Fibroblast of lung (primary cell): ENCODE data around the gene SERTAD2. TPM values are rescaled to one million over a fixed set of nuclear protein-coding genes. Genes with fewer than 3 reads are reported as not detected.

Experiments
- DNase-seq, 2 donors: peaks; one replicate each; pipeline versions ENCODE4 v3.0.0 to v3.0.0-alpha.2; 2010; ENCODE audit warnings: low read depth in 2 of 2
- H2AFZ ChIP-seq: 2 replicates; pipeline ENCODE4 v1.5.1; 2012; ENCODE audit warnings: low read length, control low read depth, inconsistent platforms
- H3K27ac ChIP-seq: 2 replicates; pipeline ENCODE4 v1.5.1; 2011; ENCODE audit warnings: low read length, control low read depth; ENCODE audit not compliant: insufficient read depth
- H3K27me3 ChIP-seq: 2 replicates; pipeline ENCODE4 v1.5.1; 2011; ENCODE audit warnings: mild to moderate bottlenecking, low read length; ENCODE audit not compliant: control insufficient read depth, insufficient read depth
- H3K36me3 ChIP-seq: 2 replicates; pipeline ENCODE4 v1.5.1; 2011; ENCODE audit warnings: low read length; ENCODE audit not compliant: control insufficient read depth, insufficient read depth
- H3K4me1 ChIP-seq: 2 replicates; pipeline ENCODE4 v1.5.1; 2011; ENCODE audit warnings: low read length; ENCODE audit not compliant: control insufficient read depth, insufficient read depth; ENCODE audit errors: extremely low read depth
- H3K4me2 ChIP-seq: 2 replicates; pipeline ENCODE4 v1.5.1; 2011; ENCODE audit warnings: low read length, control low read depth; ENCODE audit not compliant: insufficient read depth; ENCODE audit errors: extremely low read depth
- H3K4me3 ChIP-seq, 4 experiments: fragments of 200-600 bp in 1 of 4; sonication (generic) in 1 of 4; replicated peaks in 1 of 4; 2 replicates each; pipeline ENCODE4 v1.5.1; 2011 to 2016; ENCODE audit warnings: low read length in 4 of 4, low read depth in 3 of 4, mild to moderate bottlenecking in 3 of 4, control low read depth in 2 of 4, inconsistent platforms in 1 of 4, mixed read lengths in 1 of 4; ENCODE audit not compliant: insufficient read depth in 1 of 4; ENCODE audit errors: control extremely low read depth in 1 of 4
- H3K79me2 ChIP-seq: 2 replicates; pipeline ENCODE4 v1.5.1; 2012; ENCODE audit warnings: mild to moderate bottlenecking, low read length, inconsistent platforms; ENCODE audit not compliant: control insufficient read depth, insufficient read depth
- H3K9ac ChIP-seq: 2 replicates; pipeline ENCODE4 v1.5.1; 2011; ENCODE audit warnings: mild to moderate bottlenecking, low read length, control low read depth; ENCODE audit not compliant: insufficient read depth
- H3K9me3 ChIP-seq: 2 replicates; pipeline ENCODE4 v1.5.1; 2012; ENCODE audit warnings: low read depth, low read length; ENCODE audit not compliant: control insufficient read depth, insufficient read depth
- H4K20me1 ChIP-seq: 2 replicates; pipeline ENCODE4 v1.5.1; 2011; ENCODE audit warnings: low read length; ENCODE audit not compliant: control insufficient read depth, insufficient read depth; ENCODE audit errors: extremely low read depth
- EZH2 ChIP-seq: IDR thresholded peaks from 2 replicates; pipeline ENCODE4 v1.5.1; 2012; ENCODE audit warnings: low read length, control low read depth, mild to moderate bottlenecking; ENCODE audit errors: missing control alignments
- polyA plus RNA-seq, 2 donors: library from polyadenylated mRNA; depleted of rRNA in 1 of 2; stranded (reverse) in 1 of 2; unstranded in 1 of 2; fragments of >200 nt; gene quantifications; 2 replicates each; pipeline ENCODE4 v1.2.1, GENCODE V29; 2011 to 2012; ENCODE audit warnings: missing spikeins in 1 of 2
- total RNA-seq: library from RNA; depleted of rRNA; stranded (reverse); fragments of >200 nt; gene quantifications from 2 replicates; pipeline ENCODE4 v1.2.1, GENCODE V29; 2014
- TF ChIP-seq, protein P1 (sequence below), 2 donors: IDR thresholded peaks in 1 of 2; conservative IDR thresholded peaks in 1 of 2; 1 replicate in 1 of 2; 2 replicates in 1 of 2; pipeline ENCODE4 v1.5.1; 2011 to 2012; ENCODE audit warnings: low read length in 2 of 2, control low read depth in 1 of 2, inconsistent platforms in 1 of 2, low read depth in 1 of 2, mild to moderate bottlenecking in 1 of 2

SERTAD2 gene
- total and polyA plus RNA-seq, 2 donors (not counting 1 experiment from before 2014, with no cell fraction given): 15.2 to 16.5 TPM

DNA sequence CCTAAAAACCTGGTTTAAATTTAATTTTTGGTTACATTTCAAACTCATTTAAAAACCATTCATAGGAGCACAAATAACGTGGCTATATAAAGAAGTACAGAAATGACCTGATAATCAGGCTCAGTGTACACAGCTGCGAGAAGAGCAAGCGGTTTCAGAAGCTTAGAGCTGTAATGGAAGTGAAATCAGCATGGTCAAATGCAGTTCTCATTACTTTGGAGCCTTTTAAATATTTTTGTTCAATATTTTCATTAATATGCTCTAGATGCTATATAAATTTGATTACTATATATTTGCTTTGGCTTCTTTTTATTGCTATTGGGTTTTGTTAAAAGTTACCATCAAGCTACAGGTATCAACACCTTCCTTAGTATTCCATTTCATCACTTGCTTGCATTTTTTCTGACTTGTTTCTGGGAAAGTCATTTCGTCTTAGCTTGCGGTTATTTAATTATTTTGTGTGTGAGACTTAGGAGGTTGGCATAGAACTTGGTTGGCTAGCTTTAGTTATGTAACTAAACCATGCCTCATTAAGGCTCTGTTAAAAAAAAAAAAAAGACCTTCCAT lies 70.9 kb downstream of the SERTAD2 start:
- Histone ChIP-seq H3K9me3 (no peaks in the 10 kb centered on the region), H3K4me2 (no peak overlapping the region), H3K79me2 (no peaks in the 10 kb centered on the region), H3K4me1 (no peaks in the 10 kb centered on the region), H3K4me3 (no peak overlapping the region), H3K9ac (no peak overlapping the region), H3K27ac (no peak overlapping the region), H4K20me1 (no peaks in the 10 kb centered on the region), H2AFZ (no peak overlapping the region), H3K27me3 (no peaks in the 10 kb centered on the region), H3K36me3 (no peaks in the 10 kb centered on the region)
- TF ChIP-seq, protein P1, sequence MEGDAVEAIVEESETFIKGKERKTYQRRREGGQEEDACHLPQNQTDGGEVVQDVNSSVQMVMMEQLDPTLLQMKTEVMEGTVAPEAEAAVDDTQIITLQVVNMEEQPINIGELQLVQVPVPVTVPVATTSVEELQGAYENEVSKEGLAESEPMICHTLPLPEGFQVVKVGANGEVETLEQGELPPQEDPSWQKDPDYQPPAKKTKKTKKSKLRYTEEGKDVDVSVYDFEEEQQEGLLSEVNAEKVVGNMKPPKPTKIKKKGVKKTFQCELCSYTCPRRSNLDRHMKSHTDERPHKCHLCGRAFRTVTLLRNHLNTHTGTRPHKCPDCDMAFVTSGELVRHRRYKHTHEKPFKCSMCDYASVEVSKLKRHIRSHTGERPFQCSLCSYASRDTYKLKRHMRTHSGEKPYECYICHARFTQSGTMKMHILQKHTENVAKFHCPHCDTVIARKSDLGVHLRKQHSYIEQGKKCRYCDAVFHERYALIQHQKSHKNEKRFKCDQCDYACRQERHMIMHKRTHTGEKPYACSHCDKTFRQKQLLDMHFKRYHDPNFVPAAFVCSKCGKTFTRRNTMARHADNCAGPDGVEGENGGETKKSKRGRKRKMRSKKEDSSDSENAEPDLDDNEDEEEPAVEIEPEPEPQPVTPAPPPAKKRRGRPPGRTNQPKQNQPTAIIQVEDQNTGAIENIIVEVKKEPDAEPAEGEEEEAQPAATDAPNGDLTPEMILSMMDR (conservative IDR thresholded peaks at IDR 0.05 in 1 of 2, IDR thresholded peaks at IDR 0.05 in 1 of 2; ENCODE audit: low read depth in 1 of 2, low read length in 2 of 2): no peak
- no peak for TF ChIP-seq EZH2
- no peak for DNase-seq

DNA sequence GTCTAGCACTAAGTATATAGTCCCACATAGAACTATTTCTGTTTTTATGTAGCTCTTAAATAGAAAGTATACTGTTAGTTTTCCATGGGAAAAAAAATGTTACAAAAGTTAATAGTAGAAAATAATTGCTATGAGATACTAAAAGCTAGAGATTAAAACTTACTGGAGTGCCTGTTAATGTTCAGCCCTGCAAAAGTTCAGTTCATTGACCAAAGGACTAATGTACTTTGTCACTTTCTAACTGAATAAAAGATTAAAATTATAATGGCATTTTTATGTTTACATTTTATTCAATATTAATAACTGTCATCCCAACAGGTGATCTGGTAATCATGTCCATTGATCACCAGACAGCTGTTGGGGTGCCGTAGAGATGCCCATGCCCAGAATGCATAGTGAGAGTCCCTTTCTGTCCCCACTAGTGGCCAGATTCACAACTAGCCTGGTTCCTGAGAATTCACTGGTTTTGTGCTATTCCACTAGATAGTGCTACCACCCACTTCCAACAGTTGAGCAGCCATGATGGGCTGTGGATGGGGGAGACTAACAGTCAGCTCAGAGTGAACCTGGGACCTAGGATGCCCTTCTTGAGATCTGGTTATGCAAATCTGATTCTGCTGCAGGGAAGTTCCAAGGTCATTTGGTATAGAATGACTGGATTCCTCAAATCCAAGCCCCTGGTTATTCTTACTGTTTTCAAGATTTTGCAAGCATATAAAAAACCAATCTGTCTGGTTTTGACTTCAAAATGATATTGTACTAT lies 71.8 kb downstream of the SERTAD2 start:
- no peak for DNase-seq
- TF ChIP-seq EZH2: no peak
- TF ChIP-seq, protein P1 (conservative IDR thresholded peaks at IDR 0.05 in 1 of 2, IDR thresholded peaks at IDR 0.05 in 1 of 2; ENCODE audit: low read depth in 1 of 2, low read length in 2 of 2): no peak
- Histone ChIP-seq H3K9ac (no peak overlapping the region), H3K27me3 (no peaks in the 10 kb centered on the region), H3K4me1 (no peaks in the 10 kb centered on the region), H3K9me3 (no peaks in the 10 kb centered on the region), H3K36me3 (no peaks in the 10 kb centered on the region), H4K20me1 (no peaks in the 10 kb centered on the region), H3K79me2 (no peaks in the 10 kb centered on the region), H3K27ac (no peak overlapping the region), H3K4me3 (no peak overlapping the region), H2AFZ (no peak overlapping the region), H3K4me2 (no peak overlapping the region)

Other genes starting within 250 kb of the SERTAD2 start
- gene LGALSL, start 199.8 kb downstream of the SERTAD2 start, total RNA-seq: 2.8 and 3.1 TPM in 2 replicates
- gene LGALSL, start 199.8 kb downstream of the SERTAD2 start, polyA plus RNA-seq: 4.4 and 5.7 TPM in 2 replicates
- gene AFTPH, start 129.6 kb downstream of the SERTAD2 start, total RNA-seq: 38.0 and 43.3 TPM in 2 replicates
- gene AFTPH, start 129.6 kb downstream of the SERTAD2 start, polyA plus RNA-seq: 13.7 and 15.8 TPM in 2 replicates